HCT116 (cell line): ENCODE measurements around the gene HLCS. TPM values are rescaled to one million over a fixed set of nuclear protein-coding genes. Genes with fewer than 3 reads are reported as not detected.

ENCODE experiments used
- ATAC-seq: fragments of 200-7000 bp; cut with Tn5 transposase; 2 replicates; pipeline ENCODE4 v1.9.1; 2020; ENCODE audit warnings: mild to moderate bottlenecking, moderate library complexity
- BruUV-seq: library from RNA; stranded (reverse); fragments of 400-500 nt; replicated peaks from 2 replicates; lab custom pipeline; 2021; lab: Mats Ljungman, UMichigan
- CTCF ChIA-PET: fragments of 300-600 bp; sonication (Branson Sonifier 250); formaldehyde crosslinking; loops from one replicate; lab custom pipeline; 2021; ENCODE audit warnings: antibody characterized with exemption; lab: Charles Lee
- POLR2A ChIA-PET: fragments of 300-600, 350-600 bp; sonication (Branson Sonifier 250); formaldehyde crosslinking; loops from one replicate; lab custom pipeline; 2021; ENCODE audit warnings: antibody characterized with exemption; lab: Charles Lee
- RAD21 ChIA-PET, 2 experiments: fragments of 300-600 bp; sonication (Branson Sonifier 250); formaldehyde crosslinking; loops; one replicate each; lab custom pipeline; 2023; ENCODE audit warnings: low total read pairs in 2 of 2; ENCODE audit not compliant: uncharacterized antibody in 2 of 2, unreplicated experiment in 2 of 2, low non-redundant PET in 1 of 2; lab: Charles Lee
- DNase-seq: peaks from one replicate; pipeline ENCODE4 v3.0.0-alpha.2; 2010; ENCODE audit warnings: low read depth, low spot score
- H2AFZ ChIP-seq: fragments of 200-600 bp; shearing (Covaris generic), sonication (generic); 2 replicates; pipeline ENCODE4 v1.6.1; 2017; ENCODE audit warnings: low read depth, mixed run types, mixed read lengths, antibody characterized with exemption, low read length; ENCODE audit not compliant: poor library complexity, severe bottlenecking
- H3K27ac ChIP-seq: 2 replicates; pipeline ENCODE4 v1.5.1; 2012; ENCODE audit warnings: low read depth, low read length
- H3K27me3 ChIP-seq: fragments of 200-600 bp; sonication (generic); 2 replicates; pipeline ENCODE4 v1.6.1; 2016; ENCODE audit warnings: mixed run types, low read length, mixed read lengths; ENCODE audit not compliant: insufficient read depth
- H3K36me3 ChIP-seq, 2 experiments: fragments of 200-500 bp in 1 of 2; fragments of 200-600 bp in 1 of 2; sonication (Bioruptor generic) in 1 of 2; sonication (generic) in 1 of 2; 2 replicates each; pipeline versions ENCODE4 v1.5.1 to v1.6.1; 2014 to 2016; ENCODE audit warnings: low read length in 2 of 2, inconsistent platforms in 1 of 2, mixed read lengths in 1 of 2, mixed run types in 1 of 2; ENCODE audit not compliant: insufficient read depth in 2 of 2, control insufficient read depth in 1 of 2
- H3K4me1 ChIP-seq, 2 experiments: fragments of 200-600 bp in 1 of 2; sonication (generic) in 1 of 2; 2 replicates each; pipeline versions ENCODE4 v1.5.1 to v1.6.1; 2012 to 2017; ENCODE audit warnings: low read length in 2 of 2, inconsistent platforms in 1 of 2, mild to moderate bottlenecking in 1 of 2, mixed read lengths in 1 of 2, mixed run types in 1 of 2, moderate library complexity in 1 of 2; ENCODE audit not compliant: insufficient read depth in 2 of 2, control insufficient read depth in 1 of 2
- H3K4me2 ChIP-seq: fragments of 200-600 bp; sonication (generic); 2 replicates; pipeline ENCODE4 v1.6.1; 2017; ENCODE audit warnings: mixed run types, low read length, mixed read lengths
- H3K4me3 ChIP-seq, 2 experiments: fragments of 200-600 bp in 1 of 2; sonication (generic) in 1 of 2; replicated peaks in 1 of 2; 2 replicates each; pipeline ENCODE4 v1.5.1; 2011 to 2016; ENCODE audit warnings: low read length in 2 of 2, control low read depth in 1 of 2, low read depth in 1 of 2, mild to moderate bottlenecking in 1 of 2, mixed read lengths in 1 of 2, mixed run types in 1 of 2
- H3K79me2 ChIP-seq: fragments of 200-600 bp; sonication (generic); 2 replicates; pipeline ENCODE4 v1.6.1; 2017; ENCODE audit warnings: mild to moderate bottlenecking, mixed run types, low read length, moderate library complexity, mixed read lengths; ENCODE audit not compliant: insufficient read depth
- H3K9ac ChIP-seq: fragments of 200-600 bp; sonication (generic); 2 replicates; pipeline ENCODE4 v1.6.1; 2016; ENCODE audit warnings: low read length, mixed read lengths
- H3K9me2 ChIP-seq: fragments of 200-600 bp; sonication (generic), shearing (Covaris generic); 2 replicates; pipeline ENCODE4 v1.6.1; 2017; ENCODE audit warnings: mixed run types, mild to moderate bottlenecking, moderate library complexity; ENCODE audit not compliant: insufficient read depth
- H3K9me3 ChIP-seq, 2 experiments: fragments of 200-500 bp in 1 of 2; fragments of 200-600 bp in 1 of 2; sonication (Bioruptor generic) in 1 of 2; sonication (generic) in 1 of 2; 2 replicates each; pipeline ENCODE4 v1.6.1; 2014 to 2017; ENCODE audit warnings: low read length in 2 of 2, mixed read lengths in 2 of 2, inconsistent platforms in 1 of 2, low read depth in 1 of 2, mild to moderate bottlenecking in 1 of 2, mixed run types in 1 of 2, moderate library complexity in 1 of 2; ENCODE audit not compliant: control insufficient read depth in 1 of 2, insufficient read depth in 1 of 2
- H4K20me1 ChIP-seq: fragments of 200-600 bp; sonication (generic), shearing (Covaris generic); 2 replicates; pipeline ENCODE4 v1.6.1; 2017; ENCODE audit warnings: mixed run types, mild to moderate bottlenecking, moderate library complexity; ENCODE audit not compliant: insufficient read depth
- CBX3 ChIP-seq: IDR thresholded peaks from 2 replicates; pipeline ENCODE4 v1.6.1; 2012; ENCODE audit warnings: low read depth
- CEBPB ChIP-seq: IDR thresholded peaks from 2 replicates; pipeline ENCODE4 v1.6.1; 2012; ENCODE audit warnings: low read depth
- ELF1 ChIP-seq: IDR thresholded peaks from 2 replicates; pipeline ENCODE4 v1.6.1; 2012; ENCODE audit warnings: low read depth, borderline replicate concordance
- EZH2 ChIP-seq: fragments of 200-600 bp; sonication (generic); IDR thresholded peaks from 2 replicates; pipeline ENCODE4 v1.6.1; 2017; ENCODE audit warnings: antibody characterized with exemption, mixed run types
- EZH2phosphoT487 ChIP-seq: fragments of 200-600 bp; IDR thresholded peaks from 2 replicates; pipeline ENCODE4 v1.6.1; 2018; ENCODE audit warnings: antibody characterized with exemption, borderline replicate concordance
- REST ChIP-seq: IDR thresholded peaks from 2 replicates; pipeline ENCODE4 v1.6.1; 2012; ENCODE audit warnings: low read depth
- SP1 ChIP-seq: IDR thresholded peaks from 2 replicates; pipeline ENCODE4 v1.6.1; 2012; ENCODE audit warnings: low read depth
- TCF7L2 ChIP-seq: IDR thresholded peaks from 2 replicates; pipeline ENCODE4 v1.7.0; 2011; ENCODE audit warnings: borderline replicate concordance, inconsistent platforms; ENCODE audit not compliant: insufficient read depth, insufficient read length; ENCODE audit errors: extremely low read depth
- ZNF274 ChIP-seq: fragments of 200-500 bp; sonication (Bioruptor generic); IDR thresholded peaks from 2 replicates; pipeline ENCODE4 v1.6.1; 2014; ENCODE audit warnings: mild to moderate bottlenecking, low read depth, low read length, inconsistent platforms
- intact Hi-C: fragments of 100-400 bp; cut with micrococcal nuclease; formaldehyde crosslinking; loops from 2 replicates; pipeline ENCODE4 v1.10.0; 2022
- total RNA-seq: library from RNA; stranded (reverse); gene quantifications from one replicate; pipeline ENCODE4 v1.2.1, GENCODE V29; 2021; ENCODE audit not compliant: unreplicated experiment
- TF ChIP-seq, protein P1 (sequence below): IDR thresholded peaks from 2 replicates; pipeline ENCODE4 v1.6.1; 2012
- TF ChIP-seq, protein P2 (sequence below), 3 experiments: fragments of 200-600 bp in 1 of 3; sonication (generic) in 1 of 3; IDR thresholded peaks in 2 of 3; conservative IDR thresholded peaks in 1 of 3; 2 replicates each; pipeline ENCODE4 v1.5.1; 2012 to 2017; ENCODE audit warnings: low read depth in 2 of 3, low read length in 2 of 3, antibody characterized with exemption in 1 of 3, borderline replicate concordance in 1 of 3, control low read depth in 1 of 3, mild to moderate bottlenecking in 1 of 3, mixed read lengths in 1 of 3, mixed run types in 1 of 3, moderate library complexity in 1 of 3; ENCODE audit not compliant: insufficient read depth in 1 of 3

The HLCS gene
- total RNA-seq, 1 experiment from 2014 or later: 18.5 TPM

- Histone ChIP-seq H2AFZ (no peak overlapping the region), H3K9ac (no peak overlapping the region), H3K4me2 (no peak overlapping the region), H4K20me1 (no peaks in the 10 kb centered on the region), H3K79me2 (no peaks in the 10 kb centered on the region), H3K27me3 (no peaks in the 10 kb centered on the region), H3K27ac (no peak overlapping the region), H3K9me2 (no peaks in the 10 kb centered on the region), H3K9me3 (no peaks in the 10 kb centered on the region), H3K4me1 (peaks cover 26 to 32% of the 10 kb centered on the region in 2 experiments), H3K4me3 (no peak overlapping the region), H3K36me3 (no peaks in the 10 kb centered on the region)
- RAD21 ChIA-PET: no interaction called here
- no peak for TF ChIP-seq ZNF274
- no peak for TF ChIP-seq SP1
- no peak for TF ChIP-seq CEBPB
- no peak for TF ChIP-seq EZH2
- TF ChIP-seq CBX3: no peak
- TF ChIP-seq, protein P1, sequence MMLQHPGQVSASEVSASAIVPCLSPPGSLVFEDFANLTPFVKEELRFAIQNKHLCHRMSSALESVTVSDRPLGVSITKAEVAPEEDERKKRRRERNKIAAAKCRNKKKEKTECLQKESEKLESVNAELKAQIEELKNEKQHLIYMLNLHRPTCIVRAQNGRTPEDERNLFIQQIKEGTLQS: no peak
- CTCF ChIA-PET: interaction anchor here (1.6 kb wide), 1 partner anchor 220 kb away, joined by 8 read pairs; no protein-coding TSS in a partner anchor
- no TSS peak for BruUV-seq
- DNase-seq: no peak
- no peak for ATAC-seq
- POLR2A ChIA-PET: no interaction called here
- intact Hi-C loops: no loop called here
Measured at GRCh38 chr21:36850372-36850771, 116.1 kb downstream of the HLCS start.

DNA sequence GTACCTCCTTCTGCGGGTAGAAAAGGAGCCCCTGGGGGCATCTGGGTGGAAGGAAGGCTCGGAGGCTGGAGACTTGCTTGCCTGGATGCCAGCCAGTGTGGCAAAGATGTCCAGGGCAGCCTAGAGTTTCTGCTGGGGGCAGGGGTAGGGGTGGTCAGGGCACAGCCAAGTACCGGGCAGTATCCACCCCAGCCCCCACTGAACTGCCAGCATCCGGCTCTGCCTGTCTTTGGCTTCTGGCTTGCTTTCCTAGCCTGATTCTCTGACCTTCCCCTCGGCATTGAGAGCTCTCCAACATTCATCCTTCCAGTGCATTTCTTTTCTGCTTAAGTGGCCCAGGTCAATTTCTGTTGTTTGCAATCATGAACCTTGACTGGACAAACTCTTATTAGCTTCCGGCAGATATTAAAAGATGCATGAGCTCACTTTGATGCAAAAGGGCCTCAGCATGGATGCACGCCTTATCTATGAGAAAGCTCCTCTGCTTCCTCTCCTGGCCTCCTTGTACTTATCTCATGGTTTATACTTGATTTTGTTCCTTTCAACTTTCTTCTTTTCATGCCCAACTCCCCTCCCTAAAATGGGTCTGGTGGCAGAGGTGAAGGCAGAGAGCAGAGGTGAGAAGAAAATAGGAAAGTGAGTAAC lies 116.9 kb downstream of the HLCS start:
- no peak overlapping the region for H2AFZ ChIP-seq
- intact Hi-C loops: loop anchor here (10.0 kb wide), 1 partner anchor 95 kb away; no protein-coding TSS in a partner anchor
- no peak overlapping the region for H3K9ac ChIP-seq
- peaks cover 32 to 40% of the 10 kb centered on the region in 2 experiments for H3K4me1 ChIP-seq
- H3K36me3 ChIP-seq: no peaks in the 10 kb centered on the region
- no peak for DNase-seq
- H3K27me3 ChIP-seq: no peaks in the 10 kb centered on the region
- BruUV-seq: no TSS peak
- H3K4me3 ChIP-seq: no peak overlapping the region
- no peaks in the 10 kb centered on the region for H3K9me2 ChIP-seq
- ChIA-PET POLR2A (interaction anchor here (1.5 kb wide), 1 partner anchor 11 kb away, joined by 4 read pairs; no protein-coding TSS in a partner anchor), CTCF (interaction anchor here (1.6 kb wide), 1 partner anchor 219 kb away, joined by 8 read pairs; no protein-coding TSS in a partner anchor), RAD21 (no interaction called here)
- no peak for TF ChIP-seq ELF1
- TF ChIP-seq, protein P2, sequence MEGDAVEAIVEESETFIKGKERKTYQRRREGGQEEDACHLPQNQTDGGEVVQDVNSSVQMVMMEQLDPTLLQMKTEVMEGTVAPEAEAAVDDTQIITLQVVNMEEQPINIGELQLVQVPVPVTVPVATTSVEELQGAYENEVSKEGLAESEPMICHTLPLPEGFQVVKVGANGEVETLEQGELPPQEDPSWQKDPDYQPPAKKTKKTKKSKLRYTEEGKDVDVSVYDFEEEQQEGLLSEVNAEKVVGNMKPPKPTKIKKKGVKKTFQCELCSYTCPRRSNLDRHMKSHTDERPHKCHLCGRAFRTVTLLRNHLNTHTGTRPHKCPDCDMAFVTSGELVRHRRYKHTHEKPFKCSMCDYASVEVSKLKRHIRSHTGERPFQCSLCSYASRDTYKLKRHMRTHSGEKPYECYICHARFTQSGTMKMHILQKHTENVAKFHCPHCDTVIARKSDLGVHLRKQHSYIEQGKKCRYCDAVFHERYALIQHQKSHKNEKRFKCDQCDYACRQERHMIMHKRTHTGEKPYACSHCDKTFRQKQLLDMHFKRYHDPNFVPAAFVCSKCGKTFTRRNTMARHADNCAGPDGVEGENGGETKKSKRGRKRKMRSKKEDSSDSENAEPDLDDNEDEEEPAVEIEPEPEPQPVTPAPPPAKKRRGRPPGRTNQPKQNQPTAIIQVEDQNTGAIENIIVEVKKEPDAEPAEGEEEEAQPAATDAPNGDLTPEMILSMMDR (IDR thresholded peaks at IDR 0.05 in 2 of 3, conservative IDR thresholded peaks at IDR 0.05 in 1 of 3; ENCODE audit: borderline replicate concordance in 1 of 3, insufficient read depth in 1 of 3, low read depth in 2 of 3, low read length in 2 of 3): no peak
- no peak for TF ChIP-seq REST
- no peak for TF ChIP-seq EZH2
- no peak for TF ChIP-seq EZH2phosphoT487
- TF ChIP-seq, protein P1: no peak
- no peak for TF ChIP-seq TCF7L2
- ATAC-seq: no peak
- no peaks in the 10 kb centered on the region for H3K79me2 ChIP-seq
- no peak overlapping the region for H3K27ac ChIP-seq
- H3K4me2 ChIP-seq: no peak overlapping the region
- no peaks in the 10 kb centered on the region for H3K9me3 ChIP-seq
- no peaks in the 10 kb centered on the region for H4K20me1 ChIP-seq
